HFFc6 (cell line): ENCODE measurements around the gene PHACTR3. TPM values are rescaled to one million over a fixed set of nuclear protein-coding genes. Genes with fewer than 3 reads are reported as not detected.

ENCODE experiments used
- DNase-seq: peaks from one replicate; pipeline ENCODE4 v3.0.0-alpha.2; 2018
- H3K27ac Mint-ChIP-seq: 2 replicates; pipeline ENCODE4 v1.8.0; 2020; ENCODE audit warnings: mild to moderate bottlenecking, mixed read lengths
- H3K27me3 Mint-ChIP-seq: 2 replicates; pipeline ENCODE4 v1.8.0; 2021; ENCODE audit warnings: mild to moderate bottlenecking, moderate library complexity, mixed read lengths; ENCODE audit not compliant: insufficient read depth
- H3K36me3 Mint-ChIP-seq: 2 replicates; pipeline ENCODE4 v1.8.0; 2021; ENCODE audit warnings: low read depth, mixed read lengths
- H3K4me1 Mint-ChIP-seq: 2 replicates; pipeline ENCODE4 v1.8.0; 2020; ENCODE audit warnings: low read depth, mixed read lengths
- H3K4me3 Mint-ChIP-seq: 2 replicates; pipeline ENCODE4 v1.8.0; 2020; ENCODE audit warnings: mild to moderate bottlenecking, moderate library complexity, mixed read lengths
- H3K9me3 Mint-ChIP-seq: 2 replicates; pipeline ENCODE4 v1.8.0; 2020; ENCODE audit warnings: mild to moderate bottlenecking, mixed read lengths
- total RNA-seq, 6 experiments: library from RNA; stranded (reverse); fragmentation: NEBNext Ultra II Directional; extraction: Animal tissue kit (Norgen Biotek cat#: 25700); gene quantifications; 2 replicates in 1 of 6; 3 replicates in 5 of 6; pipeline ENCODE4 v1.2.3, GENCODE V29; 2021
- TF ChIP-seq, protein P1 (sequence below): fragments of 200-600 bp; sonication (generic); IDR thresholded peaks from 2 replicates; pipeline ENCODE4 v1.5.0; 2021; ENCODE audit warnings: antibody characterized with exemption, mild to moderate bottlenecking

The PHACTR3 gene
- total RNA-seq, 6 experiments from 2014 or later = not detected

DNA sequence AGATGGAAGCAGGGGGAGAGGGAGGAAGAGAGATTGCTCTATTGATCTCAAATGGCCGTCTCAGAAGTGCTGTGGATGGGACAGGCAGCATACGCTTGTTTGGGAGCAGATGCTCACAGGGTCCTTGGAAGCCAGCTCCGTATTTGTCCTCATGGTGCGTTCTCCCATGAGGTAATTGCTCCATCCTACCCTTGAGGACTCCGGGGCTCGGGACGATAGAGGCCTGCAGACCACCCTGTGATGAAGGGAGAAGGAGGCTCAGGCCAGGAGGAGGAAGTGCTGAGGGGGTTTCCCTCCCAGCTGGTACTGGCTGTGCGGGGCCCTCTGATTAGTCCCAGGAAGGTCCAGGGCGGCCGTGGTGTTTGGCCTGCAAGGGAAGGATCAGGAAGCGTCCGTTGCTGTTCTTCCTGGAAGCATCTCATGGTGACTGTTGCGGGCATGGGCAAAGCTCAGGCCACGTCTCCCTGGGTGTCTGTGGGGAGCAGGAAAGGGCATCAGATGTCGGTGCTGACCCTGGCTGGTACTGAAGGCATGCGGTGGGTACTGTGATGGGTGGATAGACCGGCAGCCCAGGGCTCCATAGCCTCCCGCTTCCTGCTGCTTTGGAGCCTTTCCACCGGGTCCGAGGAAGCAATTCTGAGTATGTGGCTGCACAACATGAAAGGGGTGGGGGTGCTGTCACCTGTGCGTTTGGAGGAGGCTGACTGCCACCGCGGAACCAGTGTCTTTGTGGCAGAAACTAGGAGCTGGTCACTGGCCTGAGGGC is 170.8 kb downstream of the PHACTR3 start:
- peaks cover 9% of the 10 kb centered on the region for H3K36me3 Mint-ChIP-seq
- H3K27me3 Mint-ChIP-seq = peaks cover 1% of the 10 kb centered on the region
- no peaks in the 10 kb centered on the region for H3K4me1 Mint-ChIP-seq

DNA sequence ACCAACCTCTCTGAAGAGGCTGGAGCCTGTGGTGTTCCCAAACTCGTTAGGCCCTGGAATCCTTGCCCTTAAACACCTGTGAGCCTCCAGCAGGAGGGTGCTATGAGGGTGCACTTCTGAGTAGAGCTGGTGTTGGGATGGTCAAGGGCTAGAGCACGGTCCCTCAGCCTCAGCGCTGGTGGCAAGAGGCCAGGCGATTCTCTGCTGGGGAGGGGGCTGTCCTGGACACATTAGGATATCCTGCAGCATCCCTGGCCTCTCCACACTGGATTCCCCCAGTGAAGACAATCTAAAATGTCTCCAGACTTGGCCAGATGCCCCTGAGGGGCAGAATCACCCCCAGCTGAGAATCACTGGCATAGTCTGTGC is 171.3 kb downstream of the PHACTR3 start:
- no peak for DNase-seq
- no peak overlapping the region for H3K4me3 Mint-ChIP-seq
- TF ChIP-seq, protein P1, sequence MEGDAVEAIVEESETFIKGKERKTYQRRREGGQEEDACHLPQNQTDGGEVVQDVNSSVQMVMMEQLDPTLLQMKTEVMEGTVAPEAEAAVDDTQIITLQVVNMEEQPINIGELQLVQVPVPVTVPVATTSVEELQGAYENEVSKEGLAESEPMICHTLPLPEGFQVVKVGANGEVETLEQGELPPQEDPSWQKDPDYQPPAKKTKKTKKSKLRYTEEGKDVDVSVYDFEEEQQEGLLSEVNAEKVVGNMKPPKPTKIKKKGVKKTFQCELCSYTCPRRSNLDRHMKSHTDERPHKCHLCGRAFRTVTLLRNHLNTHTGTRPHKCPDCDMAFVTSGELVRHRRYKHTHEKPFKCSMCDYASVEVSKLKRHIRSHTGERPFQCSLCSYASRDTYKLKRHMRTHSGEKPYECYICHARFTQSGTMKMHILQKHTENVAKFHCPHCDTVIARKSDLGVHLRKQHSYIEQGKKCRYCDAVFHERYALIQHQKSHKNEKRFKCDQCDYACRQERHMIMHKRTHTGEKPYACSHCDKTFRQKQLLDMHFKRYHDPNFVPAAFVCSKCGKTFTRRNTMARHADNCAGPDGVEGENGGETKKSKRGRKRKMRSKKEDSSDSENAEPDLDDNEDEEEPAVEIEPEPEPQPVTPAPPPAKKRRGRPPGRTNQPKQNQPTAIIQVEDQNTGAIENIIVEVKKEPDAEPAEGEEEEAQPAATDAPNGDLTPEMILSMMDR = no peak
- H3K9me3 Mint-ChIP-seq = peaks cover 74% of the 10 kb centered on the region
- H3K36me3 Mint-ChIP-seq = peaks cover 9% of the 10 kb centered on the region
- peaks cover 1% of the 10 kb centered on the region for H3K27me3 Mint-ChIP-seq
- no peaks in the 10 kb centered on the region for H3K4me1 Mint-ChIP-seq
- no peak overlapping the region for H3K27ac Mint-ChIP-seq

More for the DNA sequence above, 170.8 kb downstream of the PHACTR3 start:
- Mint-ChIP-seq H3K4me3 (no peak overlapping the region), H3K9me3 (peaks cover 75% of the 10 kb centered on the region), H3K27ac (no peak overlapping the region)
- TF ChIP-seq, protein P1 = no peak
- no peak for DNase-seq

DNA sequence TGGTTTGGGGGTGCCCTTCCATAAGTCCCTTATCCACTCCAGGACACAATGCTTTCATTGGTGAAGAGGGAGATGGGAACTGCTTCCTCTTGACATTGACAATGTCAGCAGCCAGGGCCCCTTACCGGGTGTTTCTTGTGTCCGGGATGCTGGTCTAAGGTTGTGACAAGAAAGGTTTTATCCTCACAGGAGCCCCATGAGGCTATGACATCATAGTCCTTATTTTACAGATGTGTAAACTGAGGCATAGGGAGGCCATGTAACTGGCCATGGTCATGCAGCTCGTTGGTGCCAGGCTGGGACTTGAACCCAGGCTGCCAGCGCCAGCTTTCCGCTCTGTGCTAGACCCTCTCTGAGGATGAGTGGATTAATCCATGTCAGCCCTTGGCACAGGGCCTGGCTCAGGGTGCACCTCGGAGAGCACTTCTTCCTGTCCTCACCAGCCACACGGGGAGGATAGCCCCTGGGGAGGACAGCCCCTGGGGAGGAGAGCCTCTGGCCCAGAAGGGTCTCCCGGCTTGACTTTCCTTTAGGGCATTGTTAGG is 171.8 kb downstream of the PHACTR3 start:
- peaks cover 1% of the 10 kb centered on the region for H3K27me3 Mint-ChIP-seq
- DNase-seq = no peak
- H3K36me3 Mint-ChIP-seq = peaks cover 9% of the 10 kb centered on the region
- TF ChIP-seq, protein P1 = no peak
- H3K4me1 Mint-ChIP-seq = no peaks in the 10 kb centered on the region
- no peak overlapping the region for H3K27ac Mint-ChIP-seq
- no peak overlapping the region for H3K4me3 Mint-ChIP-seq
- H3K9me3 Mint-ChIP-seq = peaks cover 74% of the 10 kb centered on the region

DNA sequence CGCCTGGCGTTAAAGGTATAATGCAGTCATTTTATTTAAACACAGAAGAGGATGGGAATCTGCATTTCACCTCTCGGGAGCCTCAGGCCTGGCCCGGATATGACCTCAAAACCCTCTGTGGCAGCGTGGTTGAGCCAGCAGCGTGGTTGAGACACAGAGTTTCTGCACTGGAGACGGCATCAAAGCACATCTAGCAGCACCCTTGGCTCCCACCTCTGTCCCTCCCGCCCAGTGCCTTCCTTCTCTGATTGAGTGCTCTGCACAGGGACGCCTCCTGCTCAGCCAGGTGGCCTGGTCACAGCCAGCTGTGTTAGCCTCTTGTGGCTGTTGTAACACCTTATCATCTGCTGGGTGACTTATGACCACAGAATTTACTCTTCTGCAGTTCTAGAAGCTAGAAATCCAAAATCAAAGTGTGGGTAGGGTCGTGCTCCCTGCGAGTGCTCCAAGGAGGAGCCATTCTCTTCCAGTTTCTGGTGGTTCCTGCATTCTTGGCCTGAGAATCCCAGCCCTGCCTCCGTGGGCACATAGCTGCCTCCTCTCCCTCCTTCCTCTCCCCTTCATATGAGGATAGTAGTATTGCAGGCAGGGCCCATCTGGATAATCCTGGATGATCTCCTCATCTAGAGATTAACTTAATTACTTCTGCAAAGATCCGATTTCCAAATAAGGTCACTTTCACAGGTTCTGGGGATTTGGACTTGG is 172.4 kb downstream of the PHACTR3 start:
- no peak overlapping the region for H3K27ac Mint-ChIP-seq
- TF ChIP-seq, protein P1 = no peak
- peaks cover 70% of the 10 kb centered on the region for H3K9me3 Mint-ChIP-seq
- DNase-seq = no peak
- H3K4me1 Mint-ChIP-seq = no peaks in the 10 kb centered on the region
- peaks cover 9% of the 10 kb centered on the region for H3K36me3 Mint-ChIP-seq
- H3K27me3 Mint-ChIP-seq = peaks cover 1% of the 10 kb centered on the region
- H3K4me3 Mint-ChIP-seq = no peak overlapping the region

DNA sequence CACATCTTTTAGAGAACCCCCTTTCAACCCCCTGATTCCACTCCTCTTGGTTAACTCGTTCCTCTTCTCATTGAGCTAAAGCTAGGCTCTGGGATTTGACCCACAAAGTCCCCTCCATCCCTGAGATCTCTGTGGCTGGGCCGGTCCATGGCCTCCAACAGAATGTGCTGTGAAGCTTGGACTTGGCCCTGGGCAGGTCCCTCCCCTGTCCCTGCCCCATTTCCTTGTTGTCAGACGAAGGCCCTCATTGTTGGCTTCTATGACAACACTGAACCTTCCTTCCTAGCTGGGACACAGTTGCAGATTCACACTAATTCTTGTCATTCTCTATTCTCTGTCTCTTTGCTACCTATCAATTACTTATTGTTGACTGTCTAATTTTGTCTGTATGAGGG is 173.0 kb downstream of the PHACTR3 start:
- H3K27me3 Mint-ChIP-seq = peaks cover 1% of the 10 kb centered on the region
- no peak for DNase-seq
- H3K27ac Mint-ChIP-seq = no peak overlapping the region
- no peaks in the 10 kb centered on the region for H3K4me1 Mint-ChIP-seq
- H3K9me3 Mint-ChIP-seq = peaks cover 65% of the 10 kb centered on the region
- H3K36me3 Mint-ChIP-seq = peaks cover 9% of the 10 kb centered on the region
- no peak overlapping the region for H3K4me3 Mint-ChIP-seq
- TF ChIP-seq, protein P1 = no peak
